ENCODE measurements around the gene NCF2.

DNA sequence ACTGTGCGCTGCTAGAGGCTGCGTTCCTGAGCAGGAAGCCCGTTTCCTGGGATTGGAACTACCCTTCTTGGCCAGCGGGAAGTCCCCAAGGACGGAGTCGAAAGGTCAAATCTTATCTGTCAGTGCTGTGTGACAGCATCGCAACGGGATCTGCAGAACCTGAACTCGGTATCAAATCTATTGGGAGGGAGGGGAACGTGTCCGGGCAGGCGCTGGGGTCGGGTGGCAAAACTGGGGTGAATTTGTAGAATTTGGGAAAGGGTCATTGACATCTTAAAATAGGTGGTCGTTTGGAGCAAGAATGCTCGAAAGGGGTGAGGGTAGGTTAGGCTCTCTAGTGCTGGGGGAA, 46.0 kb upstream of the NCF2 start:
- TF ChIP-seq CTCF (IDR thresholded peaks at IDR 0.05) (no peak), POLR2AphosphoS5 (IDR thresholded peaks at IDR 0.05; ENCODE audit: low read depth, low read length) (no peak), SIN3A (IDR thresholded peaks at IDR 0.05; ENCODE audit: borderline replicate concordance, insufficient read depth, low read depth, low read length) (no peak)

Measured in Panc1 (cell line).